ENCODE data around the gene THAP12. TPM values are rescaled to one million over a fixed set of nuclear protein-coding genes. Genes with fewer than 3 reads are reported as not detected.
"Not testable (repeated sequence)": the region's sequence is repeated elsewhere in the genome, so short reads cannot be mapped to it uniquely, and the experiment has no call there.

THAP12 gene
- total RNA-seq, 1 donor from 2014 or later: 34.3 TPM

DNA sequence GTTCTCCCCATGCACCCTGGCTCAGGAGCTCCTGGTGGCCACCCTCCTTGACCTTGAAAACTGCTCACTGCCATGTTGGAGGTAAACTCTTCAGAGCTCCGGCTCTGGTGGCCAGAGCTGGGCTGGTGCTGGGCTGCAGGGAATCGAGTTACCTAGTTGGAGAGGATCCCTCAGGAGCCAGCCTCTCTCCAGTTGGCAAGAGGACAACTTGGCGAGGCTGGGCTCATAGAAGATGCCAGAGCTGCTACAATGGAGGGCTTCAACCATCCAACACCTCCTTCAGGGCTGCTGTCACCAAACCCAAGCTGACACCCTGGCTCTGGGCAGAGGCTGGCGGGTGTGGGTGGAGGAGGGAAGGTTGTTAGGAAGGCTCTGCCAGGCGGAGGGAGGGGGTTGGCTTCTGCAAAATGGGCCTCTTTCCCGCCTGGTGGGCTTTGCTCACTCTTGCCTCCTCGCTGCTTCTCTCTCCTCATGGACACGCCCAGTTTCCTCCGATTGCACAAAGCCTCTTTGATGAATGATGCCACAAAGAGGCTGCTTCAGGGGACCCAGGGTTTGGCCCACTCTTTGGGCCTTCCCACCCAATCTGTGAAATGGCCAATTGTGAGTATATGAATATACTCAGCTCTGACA is 53.1 kb downstream of the THAP12 start:
- peaks cover 23% of the 10 kb centered on the region for H3K4me1 ChIP-seq
- H3K27me3 ChIP-seq (ENCODE audit: low read depth): no peaks in the 10 kb centered on the region
- no peak for TF ChIP-seq CTCF (IDR thresholded peaks at IDR 0.05)
- ATAC-seq: no peak
- intact Hi-C loops (cut with DNase I): no loop called here
- no peaks in the 10 kb centered on the region for H3K9me3 ChIP-seq
- H3K27ac ChIP-seq: no peak overlapping the region
- no peaks in the 10 kb centered on the region for H3K36me3 ChIP-seq
- DNase-seq: peak; percentile 34
- no peak overlapping the region for H3K4me3 ChIP-seq

DNA sequence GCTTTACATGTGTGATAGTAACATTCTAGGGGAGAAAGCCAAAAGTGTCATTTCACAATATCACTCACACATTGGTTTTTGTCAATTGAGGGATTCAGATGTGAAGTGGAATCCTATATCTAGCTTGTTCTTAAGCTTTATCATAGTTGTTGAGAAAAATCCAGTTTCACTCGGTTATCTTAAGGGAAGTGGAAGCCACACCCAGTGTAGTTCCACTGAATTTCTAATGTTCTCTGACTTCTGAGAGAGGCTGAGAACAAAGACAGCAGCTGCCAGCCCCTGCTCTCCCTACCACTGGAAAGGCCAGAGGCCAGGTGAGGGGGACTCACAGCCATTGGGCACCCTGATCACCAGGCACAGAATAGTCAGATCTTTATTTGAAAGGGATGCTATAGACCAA is 53.7 kb downstream of the THAP12 start:
- no peak overlapping the region for H3K4me3 ChIP-seq
- H3K4me1 ChIP-seq: peaks cover 23% of the 10 kb centered on the region
- intact Hi-C loops (cut with DNase I): no loop called here
- H3K9me3 ChIP-seq: no peaks in the 10 kb centered on the region
- no peaks in the 10 kb centered on the region for H3K36me3 ChIP-seq
- no peak for ATAC-seq
- no peak for TF ChIP-seq CTCF (IDR thresholded peaks at IDR 0.05)
- peaks cover 2% of the 10 kb centered on the region for H3K27me3 ChIP-seq (ENCODE audit: low read depth)
- H3K27ac ChIP-seq: no peak overlapping the region
- DNase-seq: peak; percentile 13

GRCh38 chr11:76325185-76325584 is 55.7 kb downstream of the THAP12 start:
- H3K4me3 ChIP-seq: no peak overlapping the region
- H3K36me3 ChIP-seq: no peaks in the 10 kb centered on the region
- H3K27me3 ChIP-seq (ENCODE audit: low read depth): peaks cover 15% of the 10 kb centered on the region
- no peak for DNase-seq
- H3K27ac ChIP-seq: no peak overlapping the region
- H3K9me3 ChIP-seq: no peaks in the 10 kb centered on the region
- H3K4me1 ChIP-seq: peaks cover 18% of the 10 kb centered on the region
- intact Hi-C loops (cut with DNase I): no loop called here
- no peak for TF ChIP-seq CTCF (IDR thresholded peaks at IDR 0.05)
- ATAC-seq: no peak

DNA sequence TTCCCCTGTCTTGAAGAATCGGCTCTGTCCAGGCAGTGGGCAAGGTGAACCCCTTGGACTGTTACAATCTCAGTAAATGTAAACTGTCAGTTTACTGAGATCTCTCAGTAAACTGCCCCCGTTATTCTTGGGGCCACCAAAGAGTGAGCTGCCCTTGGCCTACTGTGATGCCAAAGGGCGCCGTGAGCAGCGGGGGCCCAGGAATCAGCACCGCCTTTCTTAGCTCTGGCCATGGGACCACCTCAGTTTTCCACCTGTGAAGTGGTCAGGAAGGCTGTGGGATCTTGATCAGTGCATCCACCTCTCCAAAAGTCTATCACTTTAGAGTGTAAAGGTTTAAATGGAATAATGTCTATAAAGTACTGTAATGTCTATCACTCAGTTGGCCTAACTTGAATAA is 57.1 kb downstream of the THAP12 start:
- H3K4me1 ChIP-seq: peaks cover 4% of the 10 kb centered on the region
- peaks cover 15% of the 10 kb centered on the region for H3K27me3 ChIP-seq (ENCODE audit: low read depth)
- no peak overlapping the region for H3K4me3 ChIP-seq
- H3K9me3 ChIP-seq: no peaks in the 10 kb centered on the region
- DNase-seq: peak; percentile 11
- H3K27ac ChIP-seq: no peak overlapping the region
- no peak for ATAC-seq
- H3K36me3 ChIP-seq: no peaks in the 10 kb centered on the region
- no peak for TF ChIP-seq CTCF (IDR thresholded peaks at IDR 0.05)
- intact Hi-C loops (cut with DNase I): no loop called here

DNA sequence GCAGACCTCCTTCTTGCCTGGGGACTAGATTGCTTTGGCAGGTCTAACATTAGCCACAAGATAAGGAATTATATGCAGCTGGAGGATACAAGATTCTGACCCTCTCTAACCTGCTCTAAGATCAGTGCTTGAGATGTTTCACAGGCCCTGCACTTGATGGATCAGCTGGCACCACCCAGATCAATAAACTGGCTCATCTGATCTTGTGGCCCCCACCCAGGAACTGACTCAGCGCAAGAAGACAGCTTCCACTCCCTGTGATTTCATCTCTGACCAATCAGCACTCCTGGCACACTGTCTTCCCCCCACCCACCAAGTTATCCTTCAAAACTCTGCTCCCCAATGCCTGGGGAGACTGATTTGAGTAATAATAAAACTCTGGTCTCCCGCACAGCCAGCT is 57.6 kb downstream of the THAP12 start:
- H3K9me3 ChIP-seq; H3K36me3 ChIP-seq; H3K4me1 ChIP-seq; intact Hi-C loops (cut with DNase I); H3K4me3 ChIP-seq; ATAC-seq; H3K27ac ChIP-seq: not testable (repeated sequence)
- DNase-seq: peak; percentile 1
- H3K27me3 ChIP-seq (ENCODE audit: low read depth): peaks cover 15% of the 10 kb centered on the region

DNA sequence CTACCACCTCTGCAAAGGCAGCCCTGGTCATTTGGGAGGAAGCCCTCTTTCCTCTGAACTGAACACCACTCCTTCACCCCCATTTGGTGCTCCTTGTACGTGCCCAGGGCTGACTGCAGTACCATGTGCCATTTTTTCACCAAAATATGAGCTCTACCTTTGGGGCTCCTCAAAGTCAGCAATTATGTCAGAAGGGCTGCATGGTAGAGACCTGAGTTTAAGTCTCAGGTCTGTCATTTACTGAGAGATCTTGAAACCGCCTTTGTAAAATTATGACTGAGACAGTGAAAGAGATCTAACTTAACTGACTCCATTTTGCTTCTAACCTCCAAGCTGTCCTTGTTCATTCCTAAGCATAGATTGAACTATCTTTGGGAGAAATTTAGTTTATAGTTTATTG is 58.0 kb downstream of the THAP12 start:
- ATAC-seq (no peak), DNase-seq (peak; percentile 3)
- Histone ChIP-seq H3K27me3 (ENCODE audit: low read depth) (peaks cover 15% of the 10 kb centered on the region), H3K9me3 (no peaks in the 10 kb centered on the region), H3K36me3 (no peaks in the 10 kb centered on the region), H3K4me3 (no peak overlapping the region), H3K4me1 (no peaks in the 10 kb centered on the region), H3K27ac (no peak overlapping the region)
- intact Hi-C loops (cut with DNase I): no loop called here
- no peak for TF ChIP-seq CTCF (IDR thresholded peaks at IDR 0.05)
